A673 (cell line): ENCODE data around the gene UNC79. TPM values are rescaled to one million over a fixed set of nuclear protein-coding genes. Genes with fewer than 3 reads are reported as not detected.

Source experiments
- BruUV-seq: library from RNA; stranded (reverse); fragments of 400-500 nt; replicated peaks from 2 replicates; lab custom pipeline; 2021; lab: Mats Ljungman, UMichigan
- CTCF ChIA-PET: fragments of 300-600 bp; sonication (Branson Sonifier 250); formaldehyde crosslinking; loops from one replicate; lab custom pipeline; 2022; ENCODE audit warnings: antibody characterized with exemption; lab: Charles Lee
- POLR2A ChIA-PET: fragments of 300-600 bp; sonication (Branson Sonifier 250); formaldehyde crosslinking; loops from one replicate; lab custom pipeline; 2022; ENCODE audit warnings: antibody characterized with exemption; ENCODE audit not compliant: low non-redundant PET; lab: Charles Lee
- DNase-seq: peaks from one replicate; pipeline ENCODE4 v3.0.0-alpha.2; 2015; ENCODE audit warnings: low spot score
- H3K27ac ChIP-seq: fragments of 200-600 bp; sonication (generic); 2 replicates; pipeline ENCODE4 v1.5.1; 2016; ENCODE audit warnings: mixed run types, low read depth, mild to moderate bottlenecking, mixed read lengths, antibody characterized with exemption, low read length; ENCODE audit not compliant: poor library complexity, severe bottlenecking
- H3K27me3 ChIP-seq: fragments of 200-600 bp; sonication (generic); replicated peaks from 2 replicates; pipeline ENCODE4 v1.6.1; 2017; ENCODE audit warnings: mixed run types, low read depth, mild to moderate bottlenecking, mixed read lengths, antibody characterized with exemption, low read length; ENCODE audit not compliant: insufficient read depth, poor library complexity
- H3K36me3 ChIP-seq: fragments of 200-600 bp; sonication (generic); 2 replicates; pipeline ENCODE4 v1.6.1; 2016; ENCODE audit warnings: mixed run types, mild to moderate bottlenecking, mixed read lengths, antibody characterized with exemption, low read length; ENCODE audit not compliant: insufficient read depth, poor library complexity, severe bottlenecking
- H3K4me1 ChIP-seq: fragments of 200-600 bp; sonication (generic); 2 replicates; pipeline ENCODE4 v1.6.1; 2017; ENCODE audit warnings: mixed run types, mild to moderate bottlenecking, mixed read lengths, antibody characterized with exemption, low read length; ENCODE audit not compliant: insufficient read depth, poor library complexity, severe bottlenecking
- H3K4me3 ChIP-seq: fragments of 200-600 bp; sonication (generic); 2 replicates; pipeline ENCODE4 v1.5.1; 2016; ENCODE audit warnings: low read depth, mixed run types, mild to moderate bottlenecking, mixed read lengths, low read length; ENCODE audit not compliant: poor library complexity, severe bottlenecking
- H3K9me3 ChIP-seq: fragments of 200-600 bp; sonication (generic); 2 replicates; pipeline ENCODE4 v1.6.1; 2016; ENCODE audit warnings: mixed run types, low read depth, mild to moderate bottlenecking, mixed read lengths, antibody characterized with exemption, low read length; ENCODE audit not compliant: poor library complexity, severe bottlenecking
- EZH2 ChIP-seq: fragments of 200-600 bp; sonication (generic); IDR thresholded peaks from 2 replicates; pipeline ENCODE4 v1.6.1; 2017; ENCODE audit warnings: borderline replicate concordance, low read depth, mild to moderate bottlenecking, mixed read lengths, antibody characterized with exemption, low read length; ENCODE audit not compliant: poor library complexity, severe bottlenecking
- intact Hi-C: fragments of 100-400 bp; cut with micrococcal nuclease; formaldehyde crosslinking; loops from one replicate; pipeline ENCODE4 v1.10.0; 2022; ENCODE audit not compliant: unreplicated experiment
- total RNA-seq: library from RNA; stranded (reverse); gene quantifications from 2 replicates; pipeline ENCODE4 v1.2.3, GENCODE V29; 2021
- TF ChIP-seq, protein P1 (sequence below): fragments of 300-800, 200-600 bp; sonication (generic); conservative IDR thresholded peaks from 2 replicates; pipeline ENCODE4 v1.5.1; 2017; ENCODE audit warnings: low read depth, mild to moderate bottlenecking, antibody characterized with exemption, low read length, moderate library complexity, mixed read lengths

The UNC79 gene
- total RNA-seq, 1 experiment from 2014 or later = 0.15 TPM

DNA sequence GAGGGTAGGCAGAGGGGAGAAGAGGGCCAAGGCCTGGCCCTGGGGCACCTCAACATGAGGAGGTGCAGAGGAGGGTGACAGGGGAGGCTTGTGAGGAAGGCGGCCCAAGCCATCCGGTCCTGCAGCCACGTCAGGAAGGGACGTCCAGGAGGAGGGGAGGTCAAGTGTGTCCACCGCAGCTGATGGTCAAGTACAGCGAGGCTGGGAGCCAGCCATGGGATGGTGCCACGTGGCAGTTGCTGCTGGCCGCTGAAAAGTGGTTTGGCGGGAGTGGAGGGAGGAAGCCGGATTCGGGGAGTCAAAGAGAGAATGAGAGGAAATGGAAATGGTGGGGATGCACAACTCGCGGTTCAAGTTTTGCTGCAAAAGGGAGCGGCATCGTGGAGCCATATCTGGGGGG, 316.4 kb downstream of the UNC79 start:
- POLR2A ChIA-PET = no interaction called here
- intact Hi-C loops = no loop called here
- H3K36me3 ChIP-seq = no peaks in the 10 kb centered on the region
- H3K4me1 ChIP-seq = no peaks in the 10 kb centered on the region
- H3K4me3 ChIP-seq = no peak overlapping the region
- CTCF ChIA-PET = no interaction called here
- DNase-seq = no peak
- no peak for TF ChIP-seq EZH2
- TF ChIP-seq, protein P1, sequence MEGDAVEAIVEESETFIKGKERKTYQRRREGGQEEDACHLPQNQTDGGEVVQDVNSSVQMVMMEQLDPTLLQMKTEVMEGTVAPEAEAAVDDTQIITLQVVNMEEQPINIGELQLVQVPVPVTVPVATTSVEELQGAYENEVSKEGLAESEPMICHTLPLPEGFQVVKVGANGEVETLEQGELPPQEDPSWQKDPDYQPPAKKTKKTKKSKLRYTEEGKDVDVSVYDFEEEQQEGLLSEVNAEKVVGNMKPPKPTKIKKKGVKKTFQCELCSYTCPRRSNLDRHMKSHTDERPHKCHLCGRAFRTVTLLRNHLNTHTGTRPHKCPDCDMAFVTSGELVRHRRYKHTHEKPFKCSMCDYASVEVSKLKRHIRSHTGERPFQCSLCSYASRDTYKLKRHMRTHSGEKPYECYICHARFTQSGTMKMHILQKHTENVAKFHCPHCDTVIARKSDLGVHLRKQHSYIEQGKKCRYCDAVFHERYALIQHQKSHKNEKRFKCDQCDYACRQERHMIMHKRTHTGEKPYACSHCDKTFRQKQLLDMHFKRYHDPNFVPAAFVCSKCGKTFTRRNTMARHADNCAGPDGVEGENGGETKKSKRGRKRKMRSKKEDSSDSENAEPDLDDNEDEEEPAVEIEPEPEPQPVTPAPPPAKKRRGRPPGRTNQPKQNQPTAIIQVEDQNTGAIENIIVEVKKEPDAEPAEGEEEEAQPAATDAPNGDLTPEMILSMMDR = no peak
- H3K9me3 ChIP-seq = no peaks in the 10 kb centered on the region
- no TSS peak for BruUV-seq
- no peaks in the 10 kb centered on the region for H3K27me3 ChIP-seq
- H3K27ac ChIP-seq = no peak overlapping the region

DNA sequence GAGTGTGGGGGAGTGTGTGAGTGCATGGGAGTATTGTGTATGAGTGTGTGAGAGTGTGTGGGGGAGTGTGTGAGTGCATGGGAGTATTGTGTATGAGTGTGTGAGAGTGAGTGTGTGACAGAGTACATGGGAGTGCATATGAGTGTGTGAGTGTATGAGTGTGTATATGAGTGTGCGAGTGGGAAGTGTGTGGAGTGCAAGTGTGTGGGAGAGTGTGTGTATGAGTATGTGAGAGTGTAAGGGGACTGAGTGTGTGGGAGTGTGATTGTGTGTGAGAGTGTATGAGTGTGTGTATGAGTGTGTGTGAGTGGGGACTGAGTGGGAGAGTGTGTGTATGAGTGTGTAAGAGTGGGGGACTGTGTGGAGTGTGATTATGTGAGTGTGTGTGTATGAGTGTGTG, 316.8 kb downstream of the UNC79 start:
- CTCF ChIA-PET = no interaction called here
- Histone ChIP-seq H3K36me3 (no peaks in the 10 kb centered on the region), H3K9me3 (no peaks in the 10 kb centered on the region), H3K27ac (no peak overlapping the region), H3K4me3 (no peak overlapping the region), H3K4me1 (no peaks in the 10 kb centered on the region), H3K27me3 (no peaks in the 10 kb centered on the region)
- intact Hi-C loops = no loop called here
- POLR2A ChIA-PET = no interaction called here
- BruUV-seq = no TSS peak
- TF ChIP-seq EZH2 = no peak
- TF ChIP-seq, protein P1 = no peak
- DNase-seq = no peak

DNA sequence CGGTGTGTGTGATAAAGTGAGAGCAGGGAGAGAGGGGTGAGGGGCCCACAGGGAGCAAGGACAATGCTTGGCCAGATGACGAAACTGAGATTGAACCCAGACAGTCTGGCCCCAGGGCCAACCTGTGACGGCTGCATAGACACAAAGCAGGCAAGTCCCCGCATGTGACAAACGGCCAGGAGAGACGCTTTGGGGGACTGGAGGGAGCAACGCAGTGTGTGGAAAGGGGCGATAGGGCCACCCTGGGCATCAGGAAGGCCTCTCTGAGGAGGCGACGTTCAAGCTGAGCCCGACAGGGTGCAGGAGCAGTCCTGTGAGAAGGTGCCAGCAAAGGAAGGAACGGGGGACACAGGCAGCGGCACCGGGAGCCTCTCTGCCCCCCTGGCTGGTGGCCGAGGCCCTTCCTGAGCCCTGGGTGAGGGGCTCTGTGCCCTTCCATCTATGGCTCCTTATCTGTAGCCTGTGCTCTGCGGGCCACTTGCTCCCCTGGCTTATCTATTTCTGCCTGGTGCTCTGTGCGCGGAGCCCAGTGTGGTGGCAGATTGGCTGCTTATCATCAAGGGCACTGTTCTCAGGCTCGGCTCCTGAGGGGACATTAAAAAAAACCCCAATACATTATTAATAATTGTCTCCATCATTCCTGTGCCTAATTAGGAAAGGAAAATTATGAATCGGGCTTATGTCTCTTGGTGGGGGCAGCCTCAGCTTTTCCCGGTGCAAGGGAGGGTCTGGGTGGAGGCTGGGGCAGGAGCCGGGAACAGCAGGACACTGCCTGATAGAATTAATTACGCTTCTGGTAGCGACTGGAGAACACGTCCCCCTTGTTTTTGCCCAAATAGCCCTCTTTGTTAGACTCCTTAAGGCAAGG, 317.7 kb downstream of the UNC79 start:
- TF ChIP-seq, protein P1 = no peak
- no peak for TF ChIP-seq EZH2
- intact Hi-C loops = no loop called here
- H3K9me3 ChIP-seq = no peaks in the 10 kb centered on the region
- no peak overlapping the region for H3K27ac ChIP-seq
- H3K36me3 ChIP-seq = no peaks in the 10 kb centered on the region
- BruUV-seq = no TSS peak
- no peaks in the 10 kb centered on the region for H3K4me1 ChIP-seq
- ChIA-PET CTCF (no interaction called here), POLR2A (no interaction called here)
- H3K27me3 ChIP-seq = no peaks in the 10 kb centered on the region
- H3K4me3 ChIP-seq = no peak overlapping the region
- no peak for DNase-seq
